HG02642 (cell line): ENCODE measurements around the gene HCN3.

ENCODE experiments used
- ATAC-seq: cut with Tn5 transposase; IDR thresholded peaks from one replicate; pipeline ENCODE4 v1.9.1; 2021; ENCODE audit warnings: mild to moderate bottlenecking; ENCODE audit not compliant: unreplicated experiment, poor library complexity

HCN3 gene

DNA sequence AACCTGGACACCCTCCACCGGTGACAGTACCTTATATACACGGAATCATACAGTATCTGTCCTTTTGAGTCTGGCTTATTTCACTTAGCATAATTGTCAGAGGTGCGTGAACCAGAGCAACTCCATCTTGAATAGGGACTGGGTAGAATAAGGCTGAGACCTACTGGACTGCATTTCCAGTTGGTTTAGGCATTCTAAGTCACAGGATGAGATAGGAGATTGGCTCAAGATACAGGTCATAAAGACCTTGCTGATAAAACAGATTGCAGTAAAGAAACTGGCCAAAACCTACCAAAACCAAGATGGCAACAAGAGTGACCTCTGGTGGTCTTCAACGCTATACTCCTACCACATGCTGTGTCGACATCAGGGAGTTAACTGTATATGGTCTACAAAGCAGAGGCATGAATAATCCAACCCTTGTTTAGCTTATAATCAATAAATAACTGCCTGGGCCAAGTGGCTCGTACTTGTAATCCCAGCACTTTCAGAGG, 30.0 kb downstream of the HCN3 start:
- no peak for ATAC-seq

GRCh38 chr1:155308493-155309422, 31.5 kb downstream of the HCN3 start, which contains the start of gene FDPS:
Gene FDPS (plus strand): TSS chr1:155308866. CDS start chr1:155309790, 924 bp downstream.
- peak; percentile 95 for ATAC-seq

- ATAC-seq = no peak
Measured at GRCh38 chr1:155309423-155310021, 32.3 kb downstream of the HCN3 start.

DNA sequence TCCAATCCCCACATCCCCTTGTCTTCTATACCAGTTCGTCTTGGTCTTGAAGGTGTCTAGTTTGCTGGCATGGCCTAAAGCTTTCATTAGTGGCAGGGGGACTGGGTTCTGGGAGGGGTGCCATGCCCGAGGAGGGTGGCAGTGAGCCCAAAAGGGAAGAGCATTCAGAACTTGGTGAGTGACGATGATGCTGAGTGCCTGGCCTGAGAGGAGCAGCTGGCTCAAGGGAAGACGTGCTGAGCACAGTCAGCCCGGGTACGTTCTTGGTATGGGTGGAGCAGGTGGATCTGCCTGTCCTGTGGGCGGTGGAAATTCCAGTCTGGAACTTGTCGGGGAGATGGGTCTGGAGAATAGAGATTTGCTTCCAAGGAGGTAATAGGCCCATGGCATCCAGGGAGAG, 36.0 kb downstream of the HCN3 start:
- ATAC-seq = no peak

- no peak for ATAC-seq
Measured at GRCh38 chr1:155316922-155317321, 39.7 kb downstream of the HCN3 start.

DNA sequence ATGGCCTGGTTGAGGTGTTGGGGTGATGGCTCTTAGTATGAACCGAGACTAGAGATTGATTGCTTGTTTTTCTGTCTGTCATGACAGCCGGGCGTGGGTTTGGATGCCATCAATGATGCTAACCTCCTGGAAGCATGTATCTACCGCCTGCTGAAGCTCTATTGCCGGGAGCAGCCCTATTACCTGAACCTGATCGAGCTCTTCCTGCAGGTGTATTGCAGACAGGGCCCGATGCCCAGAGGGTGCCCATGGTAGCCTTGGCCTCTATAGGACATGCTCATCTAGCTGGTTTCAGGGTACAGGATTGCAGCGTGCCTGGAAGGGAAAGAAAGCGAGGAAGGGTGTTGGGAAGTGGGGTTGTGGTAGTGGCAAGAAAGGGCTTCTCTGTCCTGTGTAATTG, 40.8 kb downstream of the HCN3 start:
- no peak for ATAC-seq

GRCh38 chr1:155319536-155319935, 42.3 kb downstream of the HCN3 start:
- no peak for ATAC-seq

DNA sequence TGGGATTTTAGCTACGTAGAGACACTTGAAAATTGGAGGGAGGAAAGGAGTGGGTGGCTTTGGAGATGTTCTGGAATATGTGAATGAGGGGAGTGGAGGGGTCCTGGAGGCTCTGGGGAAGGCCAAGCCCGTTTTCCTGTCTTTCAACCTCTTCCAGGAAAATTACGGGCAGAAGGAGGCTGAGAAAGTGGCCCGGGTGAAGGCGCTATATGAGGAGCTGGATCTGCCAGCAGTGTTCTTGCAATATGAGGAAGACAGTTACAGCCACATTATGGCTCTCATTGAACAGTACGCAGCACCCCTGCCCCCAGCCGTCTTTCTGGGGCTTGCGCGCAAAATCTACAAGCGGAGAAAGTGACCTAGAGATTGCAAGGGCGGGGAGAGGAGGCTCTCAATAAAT, 43.0 kb downstream of the HCN3 start:
- ATAC-seq = no peak

DNA sequence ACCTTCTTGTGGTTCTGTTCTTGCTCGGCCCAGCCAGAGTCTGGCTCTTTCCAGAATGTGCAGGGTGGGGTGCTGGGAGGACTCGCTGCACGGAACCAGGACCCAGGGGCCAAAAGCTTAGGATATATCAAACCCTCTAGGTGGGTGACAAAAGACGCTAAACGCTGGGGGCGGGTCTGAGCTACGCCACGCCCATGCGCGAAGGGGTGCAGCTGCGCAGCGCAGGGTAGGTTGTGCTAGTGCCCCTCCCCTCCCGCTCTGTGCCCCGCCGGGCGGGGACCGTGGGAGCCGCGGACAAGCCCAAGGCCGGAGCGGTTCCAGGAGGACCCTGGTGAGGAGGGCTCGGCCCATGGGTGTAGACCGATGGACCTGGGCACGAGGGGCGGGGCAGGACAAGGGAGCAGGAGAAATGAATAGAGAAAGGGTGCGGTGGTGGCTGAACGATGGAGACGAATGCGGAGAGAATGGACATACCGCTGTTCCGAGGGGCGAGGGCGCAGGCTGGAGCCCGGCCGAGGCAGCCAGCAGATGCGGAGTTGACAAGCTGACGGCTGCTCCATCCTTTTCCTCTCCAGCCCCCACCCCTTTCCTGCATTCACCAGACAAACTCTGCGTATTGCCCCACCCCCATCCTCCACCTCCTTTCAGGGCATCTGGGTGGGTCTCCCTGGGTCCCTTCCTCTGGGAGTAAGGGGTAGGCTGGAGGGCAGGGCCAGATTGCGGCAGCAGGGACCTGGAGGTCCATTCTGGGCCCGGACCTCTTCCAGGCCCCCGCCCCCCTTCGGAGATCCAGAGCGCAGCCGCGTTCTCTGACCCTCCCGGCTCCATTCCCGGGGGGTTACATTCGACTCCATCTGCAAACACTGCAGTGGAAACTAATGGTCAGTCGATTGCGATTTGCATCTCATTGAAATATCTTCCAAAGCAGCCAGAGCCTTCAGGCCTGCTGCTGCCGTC, 43.7 kb downstream of the HCN3 start, which contains the start of gene RUSC1:
Gene RUSC1 (plus strand): TSS at position 234 of the 957 bp plus-strand sequence. CDS start 880 bp downstream, outside the sequence.
- no peak for ATAC-seq

DNA sequence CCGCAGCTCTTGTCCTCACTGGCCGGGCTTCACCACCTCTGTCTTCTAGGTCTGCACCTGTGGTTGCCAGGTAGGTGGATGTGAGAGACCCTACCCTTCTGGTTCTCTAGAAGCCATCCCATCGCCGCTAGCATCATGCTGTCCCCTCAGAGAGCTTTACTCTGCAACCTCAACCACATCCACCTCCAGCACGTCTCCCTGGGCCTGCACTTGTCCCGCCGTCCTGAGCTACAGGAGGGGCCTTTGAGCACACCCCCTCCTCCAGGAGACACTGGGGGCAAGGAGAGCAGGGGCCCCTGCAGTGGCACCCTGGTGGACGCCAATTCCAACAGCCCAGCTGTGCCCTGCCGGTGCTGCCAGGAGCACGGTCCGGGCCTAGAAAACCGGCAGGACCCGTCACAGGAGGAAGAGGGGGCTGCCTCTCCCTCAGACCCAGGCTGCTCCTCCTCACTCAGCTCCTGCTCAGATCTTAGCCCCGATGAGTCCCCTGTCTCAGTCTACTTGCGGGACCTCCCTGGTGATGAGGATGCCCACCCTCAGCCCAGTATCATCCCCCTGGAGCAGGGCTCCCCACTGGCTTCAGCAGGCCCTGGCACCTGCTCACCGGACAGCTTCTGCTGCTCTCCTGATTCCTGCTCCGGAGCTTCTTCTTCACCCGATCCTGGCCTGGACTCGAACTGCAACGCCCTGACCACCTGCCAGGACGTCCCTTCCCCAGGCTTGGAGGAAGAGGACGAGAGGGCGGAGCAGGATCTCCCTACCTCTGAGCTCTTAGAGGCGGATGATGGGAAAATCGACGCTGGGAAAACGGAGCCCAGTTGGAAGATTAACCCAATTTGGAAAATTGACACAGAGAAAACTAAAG, 44.6 kb downstream of the HCN3 start:
- ATAC-seq = no peak

DNA sequence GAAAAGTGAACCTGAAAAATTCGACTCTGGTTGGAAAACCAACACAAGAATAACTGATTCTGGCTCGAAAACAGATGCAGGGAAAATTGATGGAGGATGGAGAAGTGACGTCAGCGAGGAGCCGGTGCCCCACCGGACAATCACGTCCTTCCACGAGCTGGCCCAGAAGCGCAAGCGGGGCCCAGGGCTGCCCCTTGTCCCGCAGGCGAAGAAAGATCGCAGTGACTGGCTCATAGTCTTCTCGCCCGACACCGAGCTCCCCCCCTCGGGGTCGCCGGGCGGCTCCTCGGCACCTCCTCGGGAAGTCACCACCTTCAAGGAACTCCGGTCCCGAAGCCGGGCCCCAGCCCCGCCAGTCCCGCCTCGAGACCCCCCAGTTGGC, 45.3 kb downstream of the HCN3 start:
- no peak for ATAC-seq

DNA sequence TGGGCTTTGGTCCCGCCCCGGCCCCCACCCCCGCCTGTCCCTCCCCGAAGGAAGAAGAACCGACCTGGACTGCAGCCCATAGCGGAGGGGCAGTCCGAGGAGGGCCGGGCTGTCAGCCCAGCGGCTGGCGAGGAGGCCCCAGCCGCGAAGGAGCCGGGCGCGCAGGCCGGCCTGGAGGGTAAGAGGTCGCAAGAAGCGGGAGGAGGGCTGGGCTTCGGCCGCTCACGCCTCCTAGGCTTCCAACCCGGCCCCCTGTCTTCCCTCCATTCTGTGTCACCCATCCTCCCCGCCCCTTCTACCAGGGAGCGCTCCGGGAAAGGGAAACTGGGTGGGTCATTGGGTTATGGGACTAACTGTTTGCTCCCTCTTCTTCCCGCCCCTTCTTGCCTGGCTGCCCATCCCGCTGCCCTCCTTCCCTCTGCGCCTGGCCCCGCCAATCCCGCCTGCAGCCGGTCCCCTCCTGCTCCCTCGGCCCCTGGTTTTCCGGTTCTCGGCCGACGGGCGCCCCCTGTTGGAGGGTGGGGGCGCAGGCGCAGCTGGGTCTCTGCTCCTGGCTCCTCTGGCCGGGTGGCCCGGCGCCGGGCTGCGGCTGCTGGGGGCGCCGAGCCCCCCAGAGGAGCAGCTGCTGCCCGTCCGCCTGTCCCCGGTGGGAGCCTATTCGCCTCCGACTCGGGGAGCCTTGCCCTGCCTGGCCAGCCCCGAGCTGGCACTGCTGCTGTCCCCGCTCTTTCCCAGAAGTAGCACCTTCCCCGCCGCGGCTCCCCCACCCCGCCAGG, 45.9 kb downstream of the HCN3 start:
- peak; percentile 50 for ATAC-seq

DNA sequence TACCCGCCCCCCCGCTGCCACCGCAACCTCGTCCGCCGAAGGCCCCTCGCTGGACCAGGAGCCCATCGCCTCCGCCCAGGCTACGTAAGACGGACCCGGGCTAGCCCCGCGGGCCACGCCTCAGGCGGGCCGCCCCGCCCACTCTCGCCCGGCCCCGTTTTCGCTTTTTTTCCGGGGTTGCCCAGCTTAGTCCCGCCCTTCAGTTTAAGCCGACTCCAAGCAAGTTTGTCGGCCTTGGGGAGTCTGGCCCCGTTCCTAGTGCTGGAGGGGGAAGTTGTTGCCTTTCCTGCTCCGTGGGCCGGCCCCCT, 46.4 kb downstream of the HCN3 start:
- ATAC-seq = peak; percentile 50

DNA sequence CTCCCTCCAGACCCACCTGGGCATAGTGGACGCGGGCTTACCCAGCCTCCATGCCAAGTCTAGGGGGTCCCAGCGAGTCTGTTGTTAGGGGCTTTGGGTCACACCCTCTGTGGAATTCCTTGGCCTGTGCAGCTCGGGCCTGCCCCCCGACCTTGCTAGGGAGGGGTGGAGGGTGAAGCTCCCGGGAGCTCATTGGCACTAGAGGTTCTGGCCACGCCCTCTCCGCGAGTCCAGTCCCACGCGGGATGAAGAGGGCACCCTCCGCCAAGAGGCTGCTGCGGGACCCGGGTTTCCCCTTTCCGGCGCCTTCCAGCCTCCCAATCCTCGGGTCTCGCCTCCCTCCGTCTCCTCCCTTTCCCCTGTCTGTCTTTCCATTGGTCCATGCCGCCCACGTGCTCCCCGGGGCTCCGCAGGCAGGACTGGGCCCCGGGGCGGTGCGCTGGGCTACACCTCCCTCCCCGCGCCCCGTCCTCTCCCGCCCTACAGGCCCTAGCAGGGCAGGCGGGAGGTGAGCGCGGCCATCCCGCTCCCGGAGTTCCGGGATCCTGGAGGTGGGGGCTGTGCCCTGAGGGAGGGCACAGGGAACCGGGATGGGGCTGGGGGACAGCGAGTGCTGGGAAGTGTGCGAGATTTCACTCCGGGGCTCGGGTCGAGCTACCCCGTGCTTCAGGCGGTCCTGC, 46.9 kb downstream of the HCN3 start:
- ATAC-seq = peak; percentile 68

DNA sequence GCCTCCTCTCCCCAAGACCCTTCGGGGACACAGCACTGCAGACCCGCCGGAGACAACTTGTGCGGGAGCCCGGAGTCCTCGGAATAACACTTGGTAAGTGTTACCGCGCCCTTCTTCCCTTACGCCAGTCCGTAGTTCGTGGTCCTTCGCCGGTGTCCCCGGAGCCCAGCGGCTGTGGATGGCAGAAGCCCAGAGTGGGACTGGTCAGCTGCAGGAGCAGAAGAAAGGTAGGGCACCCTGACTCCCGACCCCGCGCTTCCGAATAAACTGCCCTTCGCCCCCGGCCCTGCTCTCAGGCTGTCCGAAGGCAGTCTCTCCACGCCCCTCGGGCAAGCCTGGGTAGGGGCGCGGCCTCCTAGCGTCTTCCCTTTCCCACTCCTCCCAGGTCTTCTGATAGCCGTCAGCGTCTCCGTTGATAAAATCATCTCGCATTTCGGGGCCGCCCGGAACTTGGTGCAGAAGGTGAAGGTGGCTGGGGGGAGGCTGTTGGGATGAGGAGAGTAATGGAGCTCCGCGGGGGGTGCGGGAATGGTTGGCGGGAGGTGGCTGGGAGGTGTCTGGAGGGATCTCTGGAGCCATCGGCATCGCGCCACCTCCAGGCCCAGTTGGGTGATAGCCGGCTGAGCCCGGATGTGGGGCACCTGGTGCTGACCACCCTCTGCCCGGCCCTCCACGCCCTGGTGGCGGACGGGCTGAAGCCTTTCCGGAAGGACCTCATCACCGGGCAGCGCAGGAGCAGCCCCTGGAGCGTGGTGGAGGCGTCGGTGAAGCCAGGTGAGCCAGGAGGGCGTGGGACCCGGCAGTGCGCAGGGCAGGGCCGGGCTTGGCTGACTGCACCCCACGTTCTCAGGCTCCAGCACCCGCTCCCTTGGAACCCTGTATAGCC, 47.7 kb downstream of the HCN3 start:
- ATAC-seq = no peak

DNA sequence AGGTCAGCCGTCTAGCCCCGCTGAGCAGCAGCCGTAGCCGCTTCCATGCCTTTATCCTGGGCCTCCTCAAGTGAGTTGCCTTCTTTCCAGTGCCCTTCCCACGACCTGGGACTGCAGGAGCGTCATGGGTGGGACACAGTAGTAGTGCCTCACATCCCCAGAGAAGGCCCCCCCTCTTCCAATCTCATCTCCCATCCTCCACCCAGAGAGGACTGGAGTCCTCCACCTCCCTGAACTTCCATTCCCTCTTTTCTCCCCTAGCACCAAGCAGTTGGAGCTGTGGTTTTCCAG, 48.3 kb downstream of the HCN3 start:
- ATAC-seq = no peak

DNA sequence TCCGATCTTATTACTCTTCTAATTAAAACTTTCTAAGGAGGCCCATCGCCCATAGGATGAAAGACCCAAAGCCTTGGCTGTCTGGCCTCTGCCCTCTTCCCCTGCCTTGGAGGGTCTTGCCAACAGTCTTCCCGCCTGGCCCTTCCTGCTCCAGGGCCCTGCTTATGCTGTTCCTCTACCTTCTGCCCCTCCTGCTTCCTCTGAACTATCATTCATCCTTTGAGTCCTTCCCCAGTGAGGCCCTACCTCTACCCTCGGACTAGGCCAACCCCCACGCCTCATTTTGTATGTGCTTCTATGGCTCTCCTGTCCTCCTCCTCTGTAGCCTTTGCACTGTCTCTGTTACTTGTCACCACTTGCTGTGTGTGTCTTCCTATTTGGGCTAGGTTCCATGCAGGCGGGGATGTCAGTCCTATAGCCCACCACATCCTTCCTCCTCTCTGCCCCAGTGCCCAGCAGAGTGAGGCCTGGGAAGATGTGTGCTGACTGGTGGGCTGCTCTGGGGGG, 48.8 kb downstream of the HCN3 start:
- ATAC-seq = no peak
